ENCODE measurements around the gene BACH2. TPM values are rescaled to one million over a fixed set of nuclear protein-coding genes. Genes with fewer than 3 reads are reported as not detected.

The BACH2 gene
- total and polyA plus RNA-seq, 2 of the 4 experiments (the other 2 are of a cell fraction): 1.3 to 1.4 TPM

DNA sequence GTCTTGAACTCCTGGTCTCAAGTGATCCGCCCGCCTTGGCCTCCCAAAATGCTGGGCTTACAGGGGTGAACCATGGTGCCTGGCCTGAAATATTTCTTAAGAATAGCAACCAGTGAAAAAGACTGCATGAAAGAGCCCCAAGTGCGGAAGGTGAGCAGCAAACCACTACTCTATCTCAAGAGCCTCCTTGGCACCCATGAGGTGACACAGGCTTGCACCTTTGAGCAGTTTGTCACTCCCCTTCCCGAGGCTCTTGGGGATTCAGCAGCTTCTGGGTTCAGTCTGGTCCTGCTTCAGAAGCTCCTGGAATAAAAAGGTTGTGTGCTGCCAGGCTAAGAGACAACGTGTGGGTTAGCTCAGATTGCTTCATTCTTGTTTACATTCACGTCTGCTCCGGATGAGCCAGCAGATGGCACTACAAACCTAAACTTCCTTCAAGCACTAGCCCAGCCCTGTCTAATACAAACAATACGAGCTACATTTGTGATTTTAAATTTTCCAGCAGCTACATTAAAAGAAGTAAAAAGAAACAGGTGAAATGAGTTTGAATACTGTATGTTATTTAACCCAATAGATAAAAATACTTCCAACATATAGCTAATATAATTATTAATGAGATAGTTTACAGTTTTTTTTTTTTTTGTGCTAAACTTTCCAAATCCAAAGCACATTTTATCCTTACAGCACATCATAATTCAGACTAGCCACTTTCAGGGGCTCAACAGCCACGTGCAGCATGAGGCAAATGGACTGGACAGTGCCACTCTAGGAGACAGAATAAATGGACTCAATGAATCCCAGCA lies 356.2 kb downstream of the BACH2 start:
- no peak overlapping the region for H3K9ac ChIP-seq (ENCODE audit: low read depth, low read length)
- ATAC-seq (ENCODE audit: low read depth) (peak; percentile 99), DNase-seq (peak; percentile 86)
- H3K4me3 ChIP-seq (ENCODE audit: insufficient read depth, low read depth, low read length): no peak overlapping the region
- no peak overlapping the region for H2AFZ ChIP-seq (replicated peaks; ENCODE audit: low read length, poor library complexity)
- H3K56ac ChIP-seq (ENCODE audit: extremely low read depth, insufficient read depth, low read length): no peak overlapping the region
- no peak overlapping the region for H4K91ac ChIP-seq (ENCODE audit: insufficient read depth, low read depth, low read length)
- TF ChIP-seq, protein P1, sequence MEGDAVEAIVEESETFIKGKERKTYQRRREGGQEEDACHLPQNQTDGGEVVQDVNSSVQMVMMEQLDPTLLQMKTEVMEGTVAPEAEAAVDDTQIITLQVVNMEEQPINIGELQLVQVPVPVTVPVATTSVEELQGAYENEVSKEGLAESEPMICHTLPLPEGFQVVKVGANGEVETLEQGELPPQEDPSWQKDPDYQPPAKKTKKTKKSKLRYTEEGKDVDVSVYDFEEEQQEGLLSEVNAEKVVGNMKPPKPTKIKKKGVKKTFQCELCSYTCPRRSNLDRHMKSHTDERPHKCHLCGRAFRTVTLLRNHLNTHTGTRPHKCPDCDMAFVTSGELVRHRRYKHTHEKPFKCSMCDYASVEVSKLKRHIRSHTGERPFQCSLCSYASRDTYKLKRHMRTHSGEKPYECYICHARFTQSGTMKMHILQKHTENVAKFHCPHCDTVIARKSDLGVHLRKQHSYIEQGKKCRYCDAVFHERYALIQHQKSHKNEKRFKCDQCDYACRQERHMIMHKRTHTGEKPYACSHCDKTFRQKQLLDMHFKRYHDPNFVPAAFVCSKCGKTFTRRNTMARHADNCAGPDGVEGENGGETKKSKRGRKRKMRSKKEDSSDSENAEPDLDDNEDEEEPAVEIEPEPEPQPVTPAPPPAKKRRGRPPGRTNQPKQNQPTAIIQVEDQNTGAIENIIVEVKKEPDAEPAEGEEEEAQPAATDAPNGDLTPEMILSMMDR (conservative IDR thresholded peaks at IDR 0.05; ENCODE audit: low read depth, low read length): peak; percentile 92
- TF ChIP-seq NFE2L2 (IDR thresholded peaks at IDR 0.05; ENCODE audit: low read depth, low read length) (no peak), RFX5 (IDR thresholded peaks at IDR 0.05; ENCODE audit: low read depth, low read length) (no peak), CEBPB (IDR thresholded peaks at IDR 0.05; ENCODE audit: low read depth, low read length) (peak; percentile 94), RCOR1 (IDR thresholded peaks at IDR 0.05; ENCODE audit: insufficient replicate concordance, low read length) (no peak), SMC3 (IDR thresholded peaks at IDR 0.05; ENCODE audit: low read depth, low read length) (peak; percentile 98), RAD21 (IDR thresholded peaks at IDR 0.05; ENCODE audit: low read length) (peak; percentile 97), BHLHE40 (IDR thresholded peaks at IDR 0.05; ENCODE audit: low read depth, low read length) (no peak), FOS (IDR thresholded peaks at IDR 0.05; ENCODE audit: low read depth, low read length) (no peak)
- TF ChIP-seq, protein P2, sequence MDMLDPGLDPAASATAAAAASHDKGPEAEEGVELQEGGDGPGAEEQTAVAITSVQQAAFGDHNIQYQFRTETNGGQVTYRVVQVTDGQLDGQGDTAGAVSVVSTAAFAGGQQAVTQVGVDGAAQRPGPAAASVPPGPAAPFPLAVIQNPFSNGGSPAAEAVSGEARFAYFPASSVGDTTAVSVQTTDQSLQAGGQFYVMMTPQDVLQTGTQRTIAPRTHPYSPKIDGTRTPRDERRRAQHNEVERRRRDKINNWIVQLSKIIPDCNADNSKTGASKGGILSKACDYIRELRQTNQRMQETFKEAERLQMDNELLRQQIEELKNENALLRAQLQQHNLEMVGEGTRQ (IDR thresholded peaks at IDR 0.05; ENCODE audit: low read depth, low read length): no peak
- TF ChIP-seq, protein P3, sequence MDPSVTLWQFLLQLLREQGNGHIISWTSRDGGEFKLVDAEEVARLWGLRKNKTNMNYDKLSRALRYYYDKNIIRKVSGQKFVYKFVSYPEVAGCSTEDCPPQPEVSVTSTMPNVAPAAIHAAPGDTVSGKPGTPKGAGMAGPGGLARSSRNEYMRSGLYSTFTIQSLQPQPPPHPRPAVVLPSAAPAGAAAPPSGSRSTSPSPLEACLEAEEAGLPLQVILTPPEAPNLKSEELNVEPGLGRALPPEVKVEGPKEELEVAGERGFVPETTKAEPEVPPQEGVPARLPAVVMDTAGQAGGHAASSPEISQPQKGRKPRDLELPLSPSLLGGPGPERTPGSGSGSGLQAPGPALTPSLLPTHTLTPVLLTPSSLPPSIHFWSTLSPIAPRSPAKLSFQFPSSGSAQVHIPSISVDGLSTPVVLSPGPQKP (IDR thresholded peaks at IDR 0.05; ENCODE audit: borderline replicate concordance, low read depth, low read length): no peak
- POLR2A ChIA-PET (ENCODE audit: unreplicated experiment): no interaction called here
- no peaks in the 10 kb centered on the region for H3K27me3 ChIP-seq (ENCODE audit: control insufficient read depth, insufficient read depth, low read length)
- no peaks in the 10 kb centered on the region for H4K20me1 ChIP-seq (ENCODE audit: insufficient read depth, low read length)
- H3K9me3 ChIP-seq (ENCODE audit: control insufficient read depth, insufficient read depth, low read length): no peaks in the 10 kb centered on the region
- H4K5ac ChIP-seq (ENCODE audit: low read depth, low read length): no peak overlapping the region
- no peaks in the 10 kb centered on the region for H3K79me1 ChIP-seq (ENCODE audit: low read depth in 1 of 2, low read length in 2 of 2)
- H2BK20ac ChIP-seq (ENCODE audit: low read depth, low read length): no peak overlapping the region
- H3K18ac ChIP-seq (ENCODE audit: low read depth, low read length): no peak overlapping the region
- in situ Hi-C loops (cut with MboI; ENCODE audit: low sequenced_read_pairs) (loop anchor here (5.0 kb wide), 1 partner anchor 537 kb away; no protein-coding TSS in a partner anchor), intact Hi-C loops (cut with micrococcal nuclease) (loop anchor here (1.0 to 2.0 kb wide), 4 partner anchors 278 to 539 kb away; partner anchors contain the start of gene BACH2), dilution Hi-C loops (cut with HindIII; ENCODE audit: low sequenced_read_pairs, unreplicated experiment) (no loop called here)
- H2BK120ac ChIP-seq (ENCODE audit: low read depth, low read length): no peak overlapping the region
- WGBS, 2 experiments (ENCODE audit: extremely low coverage in 2 of 2, insufficient read length in 1 of 2): 0% methylated on average over 1 of the region's 9 CpGs; no CpG with 5 or more reads in 1 of the 2 experiments
- BruUV-seq (replicated peaks): no TSS peak
- H3K23ac ChIP-seq (ENCODE audit: low read depth, low read length): no peak overlapping the region
- no peaks in the 10 kb centered on the region for H3K36me3 ChIP-seq (ENCODE audit: control insufficient read depth, insufficient read depth, low read length)
- H3K4ac ChIP-seq (ENCODE audit: low read depth, low read length): no peak overlapping the region
- no peak overlapping the region for H4K8ac ChIP-seq (ENCODE audit: low read depth in 2 of 2, low read length in 2 of 2)
- CTCF ChIA-PET: interaction anchor here (0.5 to 1.9 kb wide), 31 partner anchors 8 to 632 kb away, joined by 3 to 27 read pairs (median 4); no protein-coding TSS in a partner anchor
- no peaks in the 10 kb centered on the region for H3K9me1 ChIP-seq (ENCODE audit: insufficient read depth, low read length)
- H3K4me2 ChIP-seq (ENCODE audit: low read depth, low read length): no peak overlapping the region
- H2BK15ac ChIP-seq (ENCODE audit: low read depth, low read length): no peak overlapping the region
- H3K14ac ChIP-seq (replicated peaks; ENCODE audit: low read depth, low read length): no peak overlapping the region
- no peak overlapping the region for H2AK5ac ChIP-seq (ENCODE audit: low read depth, low read length)
- no peak overlapping the region for H3K27ac ChIP-seq (ENCODE audit: insufficient read depth, low read length)
- H3K4me1 ChIP-seq (ENCODE audit: control insufficient read depth, insufficient read depth, low read length): no peaks in the 10 kb centered on the region; the same call in 1 of the 2 replicates
- no peak overlapping the region for H2AK9ac ChIP-seq (replicated peaks; ENCODE audit: low read depth, low read length, poor library complexity)
- no peak overlapping the region for H2BK5ac ChIP-seq (ENCODE audit: low read depth, low read length, poor library complexity, severe bottlenecking)
